HG02885 (cell line): ENCODE measurements around the gene DBNDD1.
"Not testable (repeated sequence)": the region's sequence is repeated elsewhere in the genome, so short reads cannot be mapped to it uniquely, and the experiment has no call there.

Experiments
- ATAC-seq: cut with Tn5 transposase; IDR thresholded peaks from one replicate; pipeline ENCODE4 v1.9.1; 2021; ENCODE audit warnings: mild to moderate bottlenecking; ENCODE audit not compliant: unreplicated experiment, poor library complexity

The DBNDD1 gene

DNA sequence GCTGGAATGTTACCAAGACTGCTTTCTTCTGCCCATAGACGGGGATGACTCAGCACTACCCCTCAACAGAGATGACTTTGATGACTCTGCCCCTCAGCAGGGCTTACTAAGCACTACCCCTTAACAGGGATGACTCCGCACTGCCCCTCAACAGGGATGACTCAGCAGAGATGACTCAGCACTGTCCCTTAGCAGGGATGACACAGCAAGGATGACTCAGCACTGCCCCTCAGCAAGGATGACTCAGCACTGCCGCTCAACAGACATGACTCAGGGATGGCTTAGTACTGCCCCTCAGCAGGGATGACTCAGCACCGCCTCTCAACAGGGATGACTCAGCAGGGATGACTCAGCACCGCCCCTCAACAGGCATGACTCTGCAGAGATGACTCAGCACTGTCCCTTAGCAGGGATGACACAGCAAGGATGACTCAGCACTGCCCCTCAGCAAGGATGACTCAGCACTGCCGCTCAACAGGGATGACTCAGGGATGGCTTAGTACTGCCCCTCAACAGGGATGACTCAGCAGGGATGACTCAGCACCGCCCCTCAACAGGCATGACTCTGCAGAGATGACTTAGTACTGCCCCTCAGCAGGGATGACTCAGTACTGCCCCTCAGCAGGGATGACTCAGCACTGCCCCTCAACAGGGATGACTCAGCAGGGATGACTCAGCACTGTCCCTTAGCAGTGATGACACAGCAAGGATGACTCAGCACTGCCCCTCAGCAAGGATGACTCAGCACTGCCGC lies 24.4 kb downstream of the DBNDD1 start:
- not testable (repeated sequence) for ATAC-seq

DNA sequence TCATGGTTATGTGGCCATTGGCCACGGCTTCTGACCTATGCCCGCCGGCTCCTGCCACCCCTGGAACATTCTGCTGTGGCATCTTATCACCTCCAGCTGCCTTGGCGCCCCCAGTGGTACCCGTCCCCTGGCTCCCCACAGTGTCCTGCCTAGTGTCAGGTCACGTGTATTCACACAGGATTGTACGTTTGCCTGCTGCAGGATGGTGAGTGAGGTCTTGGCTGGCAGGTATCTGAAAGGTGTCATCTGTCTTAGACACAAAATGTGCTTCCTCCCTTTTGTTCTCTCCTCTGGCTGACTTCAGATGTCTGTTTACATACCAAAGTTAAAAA lies 24.9 kb downstream of the DBNDD1 start:
- ATAC-seq = no peak

DNA sequence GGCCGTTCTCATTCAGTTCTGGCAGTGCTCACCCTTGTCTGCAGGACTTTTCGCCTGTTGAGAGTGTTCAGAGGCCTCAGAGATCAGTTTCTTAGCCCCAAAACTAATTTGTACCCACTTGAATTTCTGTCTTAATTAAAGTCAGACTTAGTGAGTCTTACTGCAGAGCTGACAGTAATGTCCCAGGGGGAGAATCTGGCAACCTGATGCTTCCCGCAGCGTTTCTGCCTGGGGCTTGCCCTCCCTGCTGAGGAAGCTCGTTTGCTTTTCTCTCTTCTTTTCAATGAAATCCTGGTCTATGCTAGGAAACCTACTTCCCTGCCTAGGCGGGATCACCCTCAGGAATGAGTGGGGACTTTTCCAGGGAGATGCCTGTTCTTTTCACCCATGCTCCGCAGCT lies 25.3 kb downstream of the DBNDD1 start:
- ATAC-seq = no peak

DNA sequence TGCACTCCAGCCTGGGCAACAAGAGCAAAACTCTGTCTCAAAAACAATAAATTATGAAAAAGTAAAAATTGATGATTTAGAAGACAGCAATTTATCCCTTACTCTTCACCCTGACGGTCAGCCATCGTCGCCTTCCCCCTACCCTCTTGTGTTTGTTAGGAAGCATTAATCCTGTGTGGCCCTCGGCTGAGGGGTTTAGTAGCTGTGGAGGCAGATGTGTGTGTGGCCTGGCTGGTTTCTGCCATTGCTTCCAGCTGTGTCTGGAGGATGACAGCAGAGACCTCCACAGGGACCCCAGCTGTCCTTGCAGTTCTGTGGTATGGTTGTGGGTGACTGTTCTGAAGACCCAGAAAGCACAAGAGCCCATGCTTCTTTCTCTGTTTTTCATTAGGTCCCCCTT lies 25.9 kb downstream of the DBNDD1 start:
- no peak for ATAC-seq

DNA sequence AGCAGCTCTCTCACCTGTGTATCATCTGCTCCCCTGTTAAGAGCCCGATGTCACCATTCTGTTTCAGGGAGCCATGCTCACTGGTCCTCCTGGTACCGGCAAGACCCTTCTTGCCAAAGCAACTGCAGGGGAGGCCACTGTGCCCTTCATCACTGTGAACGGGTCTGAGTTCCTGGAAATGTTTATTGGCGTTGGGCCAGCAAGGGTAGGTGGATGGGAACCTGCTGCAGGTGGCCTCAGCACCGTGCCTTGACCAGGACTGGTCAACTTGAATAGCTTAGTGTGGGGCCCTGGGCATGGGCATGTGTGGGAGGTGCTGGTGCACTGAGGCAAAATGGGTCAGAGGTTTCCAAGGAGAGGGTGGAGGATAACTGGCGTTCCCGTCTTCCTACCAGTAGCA lies 28.5 kb downstream of the DBNDD1 start:
- ATAC-seq = no peak

DNA sequence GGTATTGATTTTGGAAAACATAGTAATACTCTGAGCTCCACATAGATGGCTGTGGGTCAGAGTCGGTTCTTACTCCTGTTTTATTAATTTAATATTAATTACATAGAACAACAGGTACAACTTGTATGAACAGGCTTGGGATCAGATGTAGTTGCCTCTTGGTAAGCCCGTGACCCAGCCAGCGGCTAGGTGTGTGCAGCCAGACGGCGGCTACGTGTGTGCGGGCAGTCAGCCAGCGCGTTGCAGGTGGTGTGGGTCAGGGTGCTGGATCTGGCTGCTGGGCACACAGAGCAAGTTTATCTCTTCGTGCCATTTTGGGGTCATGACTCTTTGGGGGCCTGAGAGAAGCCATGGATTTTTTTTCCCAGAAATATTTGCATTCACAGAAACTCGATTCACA lies 30.3 kb downstream of the DBNDD1 start:
- ATAC-seq = no peak

DNA sequence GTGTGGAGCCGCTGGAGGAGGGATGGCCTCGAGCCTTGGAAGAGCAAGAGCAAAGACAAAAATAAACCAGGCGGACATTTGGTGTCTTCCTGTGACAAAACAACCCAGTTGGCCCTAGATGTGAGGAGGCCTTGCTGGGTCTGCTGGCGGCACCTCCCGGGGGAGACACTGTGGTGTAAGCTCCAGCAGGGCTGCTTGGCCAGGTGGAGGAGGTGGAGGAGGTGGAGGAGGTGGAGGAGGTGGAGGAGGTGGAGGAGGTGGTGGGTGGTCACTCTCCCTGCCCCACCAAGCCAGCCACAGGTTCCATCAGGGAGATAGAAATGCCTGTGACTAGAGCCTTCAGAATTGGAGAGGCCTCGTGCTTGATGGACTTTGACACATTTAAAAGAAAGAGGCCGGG lies 32.1 kb downstream of the DBNDD1 start:
- no peak for ATAC-seq

DNA sequence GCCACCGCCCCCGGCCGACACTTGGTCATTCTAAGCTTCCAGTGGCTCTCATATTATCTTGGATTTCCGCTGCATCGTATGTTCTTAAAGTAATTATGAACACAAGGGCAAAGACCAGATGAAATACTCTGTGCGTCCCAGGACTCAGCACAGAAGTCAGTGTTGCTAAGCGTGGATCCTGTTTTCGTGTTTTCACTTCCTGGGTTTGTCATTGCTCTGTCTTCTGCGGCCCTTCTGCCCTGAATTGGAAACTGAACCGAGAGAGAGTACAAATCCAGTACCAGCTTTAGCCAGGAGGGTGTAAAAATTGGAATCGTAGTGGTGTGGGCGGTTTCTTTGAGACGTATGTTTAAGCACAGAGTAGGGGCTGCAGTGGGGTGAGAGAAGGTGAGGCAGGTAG lies 32.7 kb downstream of the DBNDD1 start:
- ATAC-seq = no peak

DNA sequence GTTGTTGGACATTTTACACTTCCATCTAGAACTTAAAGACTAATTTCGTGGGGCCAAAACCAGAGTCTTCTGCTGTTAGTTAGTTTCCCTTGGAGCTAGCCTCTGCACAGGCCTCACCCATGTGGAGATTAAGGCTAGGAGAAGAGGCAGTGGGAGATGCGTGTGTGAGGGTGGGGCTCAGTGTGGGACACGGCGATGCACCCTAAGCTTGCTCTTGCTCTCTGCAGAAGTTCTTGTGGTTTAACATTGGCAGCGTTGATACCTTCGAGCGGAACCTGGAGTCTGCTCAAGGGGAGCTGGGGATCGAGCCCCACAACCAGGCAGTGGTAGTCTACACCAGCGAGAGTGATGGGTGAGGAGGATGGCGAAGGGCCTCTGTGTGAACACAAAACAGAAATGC lies 34.0 kb downstream of the DBNDD1 start:
- no peak for ATAC-seq

DNA sequence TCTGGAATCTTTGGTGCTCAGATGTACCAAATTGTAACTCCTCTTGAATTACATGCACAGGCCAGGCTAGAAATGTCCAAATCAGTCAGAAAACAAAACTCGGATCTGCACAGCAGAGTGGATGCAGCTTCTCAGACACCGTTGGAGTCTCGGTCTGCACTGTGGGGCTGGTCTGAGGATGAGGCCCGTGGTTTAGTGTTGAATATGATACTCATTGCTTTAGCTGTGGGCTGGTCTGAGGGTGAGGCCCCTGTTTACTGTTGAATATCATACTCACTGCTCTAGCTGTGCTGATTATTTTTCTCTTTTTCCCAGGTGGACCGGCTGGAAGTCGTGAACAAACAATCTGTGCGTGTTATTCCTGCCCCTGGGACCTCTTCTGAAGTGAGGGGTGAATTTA lies 35.0 kb downstream of the DBNDD1 start:
- ATAC-seq = no peak

DNA sequence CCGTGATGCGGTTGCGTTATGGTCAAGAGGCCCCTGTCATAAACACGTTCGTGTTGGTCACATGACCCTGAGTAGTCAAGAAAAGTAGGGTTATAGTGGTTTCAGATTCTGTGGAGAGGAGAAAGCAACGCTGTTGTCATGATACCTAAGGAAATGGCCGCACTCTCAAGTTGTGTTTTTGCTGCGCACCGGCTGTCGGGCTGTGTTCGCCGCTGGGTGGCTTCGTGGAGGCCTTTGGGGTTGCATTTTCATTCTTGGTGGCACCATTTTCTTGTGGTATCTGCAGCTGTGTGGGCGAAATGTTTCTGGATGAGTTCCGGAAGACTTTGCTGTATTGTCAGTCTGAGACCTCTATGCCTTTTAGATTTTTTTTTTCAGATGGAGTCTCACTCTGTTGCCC lies 35.7 kb downstream of the DBNDD1 start:
- no peak for ATAC-seq

DNA sequence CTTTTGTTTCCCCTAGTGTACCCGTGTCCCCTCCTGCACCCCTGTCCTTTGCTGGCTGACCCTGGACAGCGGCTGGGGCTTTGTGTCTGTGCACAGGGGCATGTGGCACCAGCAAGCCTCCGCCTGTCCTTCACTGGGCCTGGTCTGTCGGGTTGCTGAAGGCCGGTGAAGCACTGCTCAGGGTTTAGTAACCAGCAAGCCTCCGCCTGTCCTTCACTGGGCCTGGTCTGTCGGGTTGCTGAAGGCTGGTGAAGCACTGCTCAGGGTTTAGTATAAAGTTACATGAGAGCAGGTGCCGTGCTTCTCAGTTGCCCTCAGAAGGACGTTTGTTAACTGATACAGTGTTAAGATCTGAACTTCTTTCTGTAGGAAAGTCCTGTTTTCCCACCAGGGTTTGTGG lies 36.9 kb downstream of the DBNDD1 start:
- ATAC-seq = no peak

DNA sequence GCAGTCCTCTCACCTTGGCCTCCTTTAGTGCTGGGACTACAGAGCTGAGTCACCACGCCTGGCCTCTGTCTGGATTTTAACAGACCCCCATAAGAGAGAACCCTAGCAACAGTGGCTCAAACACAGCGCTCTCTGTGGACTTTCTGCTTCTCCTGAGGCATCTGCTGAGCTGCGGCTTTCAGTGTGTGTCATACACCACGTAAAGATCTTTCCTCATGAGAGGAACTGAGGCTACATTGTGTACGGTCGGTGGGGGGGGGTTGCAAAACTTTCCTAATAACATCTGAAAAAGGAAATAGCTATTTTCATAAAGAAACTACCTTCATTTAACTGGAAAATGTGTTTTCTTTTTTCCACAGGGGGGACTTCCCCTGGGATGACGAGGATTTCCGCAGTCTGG lies 37.8 kb downstream of the DBNDD1 start:
- ATAC-seq = peak; percentile 57

DNA sequence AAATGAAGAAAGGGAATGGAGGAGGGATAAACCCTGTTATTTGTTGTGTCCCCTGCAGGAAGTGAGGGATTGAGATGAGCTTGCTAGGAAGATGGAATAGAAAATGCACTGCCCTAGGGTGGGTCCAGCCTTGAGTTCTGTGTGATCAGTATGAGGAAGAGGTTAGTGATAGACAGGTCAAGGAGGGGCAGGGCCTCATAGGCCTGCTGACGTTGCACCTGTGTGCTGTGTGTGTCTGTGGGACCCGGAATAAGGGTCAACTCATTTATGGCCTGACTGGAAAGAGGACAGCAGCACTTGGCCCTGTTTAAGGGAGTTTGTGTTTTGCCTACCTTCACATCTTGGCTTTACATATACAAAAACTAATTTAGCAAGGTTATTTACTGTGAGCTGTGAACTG lies 44.4 kb downstream of the DBNDD1 start:
- no peak for ATAC-seq

DNA sequence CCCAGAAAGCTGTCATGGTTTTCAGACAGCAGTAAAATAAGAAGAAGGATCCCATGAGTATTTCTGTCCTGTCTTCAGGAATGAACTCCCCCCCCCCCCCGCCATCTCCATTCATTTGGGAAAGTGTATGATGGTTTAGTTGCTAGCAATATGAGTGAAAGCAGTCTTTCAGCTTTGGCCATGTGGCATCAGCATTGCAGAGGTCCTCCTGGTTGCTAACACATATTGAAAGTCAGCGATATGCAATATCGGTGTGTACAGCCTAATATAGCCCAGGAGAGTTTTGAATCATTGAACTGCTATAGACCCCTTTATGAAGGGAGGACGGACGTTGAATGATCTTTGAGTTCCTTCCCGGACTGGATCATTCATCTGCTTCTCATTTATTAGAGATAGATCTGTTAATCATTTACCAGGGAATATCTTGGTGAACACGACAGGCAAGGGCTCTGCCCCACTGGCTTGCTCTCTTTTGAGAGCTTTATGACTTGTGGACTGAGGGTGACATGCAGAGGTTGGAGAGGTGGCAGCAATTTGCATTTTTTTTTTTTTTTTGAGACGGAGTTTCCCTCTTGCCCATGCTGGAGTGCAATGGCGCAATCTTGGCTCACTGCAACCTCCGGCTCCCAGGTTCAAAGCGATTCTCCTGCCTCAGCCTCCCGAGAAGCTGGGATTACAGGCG lies 45.5 kb downstream of the DBNDD1 start:
- ATAC-seq = no peak

DNA sequence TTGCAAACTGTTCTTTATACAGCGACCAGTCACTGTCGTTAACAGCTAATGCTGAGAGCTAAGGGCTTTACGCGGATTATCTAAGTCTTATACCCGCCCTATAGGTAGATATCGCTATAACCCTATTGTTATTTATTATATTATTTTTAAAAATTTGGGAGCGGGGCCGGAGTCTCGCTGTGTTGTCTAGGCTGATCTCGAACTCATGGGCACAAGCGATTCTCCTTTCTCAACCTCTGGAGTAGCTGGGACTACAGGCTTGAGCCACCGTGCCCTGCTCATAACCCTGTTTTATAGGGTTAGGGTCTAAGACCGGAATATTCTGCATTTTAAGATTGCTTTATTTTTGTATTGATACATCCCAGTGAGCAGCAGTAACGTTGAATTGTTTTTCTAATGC lies 46.0 kb downstream of the DBNDD1 start:
- ATAC-seq = no peak

DNA sequence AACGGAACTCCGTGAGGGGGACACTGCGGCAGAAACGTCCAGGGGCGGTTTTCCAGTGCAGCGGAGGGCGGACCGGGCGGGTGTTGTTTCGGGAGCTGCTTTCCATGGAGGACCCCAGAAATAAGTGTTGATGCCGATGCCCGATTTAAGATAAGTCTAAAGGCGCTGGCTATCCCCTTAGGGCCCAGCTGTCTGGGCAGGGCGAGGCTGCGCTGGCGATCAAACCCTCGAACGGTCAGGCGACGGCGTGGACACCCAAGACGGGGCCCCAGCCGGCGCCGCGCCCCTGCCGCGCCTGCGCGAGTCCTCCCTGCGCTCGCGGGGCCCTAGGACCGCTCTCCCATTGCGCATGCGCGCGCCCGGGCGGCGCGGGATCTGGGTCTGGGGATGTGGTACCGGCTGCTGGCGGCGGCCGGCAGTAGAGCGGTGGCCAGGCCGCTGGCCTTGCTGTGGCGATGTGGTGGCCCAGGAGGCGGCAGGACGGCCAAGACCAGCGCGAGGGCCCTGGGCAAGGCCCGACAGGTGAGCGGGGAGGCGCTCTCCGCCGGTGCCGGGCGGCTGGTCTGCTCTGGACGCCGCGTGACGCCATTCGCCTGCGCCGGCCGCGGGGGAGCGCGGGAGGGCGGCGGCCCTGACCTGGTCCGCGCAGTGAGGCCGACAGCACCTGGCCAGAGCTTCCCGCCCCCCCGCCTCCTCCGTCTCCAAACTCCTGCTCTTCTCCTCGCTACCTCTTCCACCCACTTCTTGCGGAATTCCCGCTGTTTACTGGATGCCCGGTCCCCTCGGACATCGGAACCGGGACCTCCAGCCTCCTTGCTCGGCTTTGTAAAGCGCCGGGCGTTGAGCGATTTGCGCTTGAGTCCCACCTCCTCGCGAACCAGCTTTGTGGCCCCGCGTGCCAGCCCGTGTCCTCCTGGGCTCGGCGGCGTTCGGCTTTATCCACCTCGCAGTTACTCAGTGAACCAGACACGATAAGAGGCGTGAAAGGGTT lies 46.7 kb downstream of the DBNDD1 start:
- peak; percentile 94 for ATAC-seq

DNA sequence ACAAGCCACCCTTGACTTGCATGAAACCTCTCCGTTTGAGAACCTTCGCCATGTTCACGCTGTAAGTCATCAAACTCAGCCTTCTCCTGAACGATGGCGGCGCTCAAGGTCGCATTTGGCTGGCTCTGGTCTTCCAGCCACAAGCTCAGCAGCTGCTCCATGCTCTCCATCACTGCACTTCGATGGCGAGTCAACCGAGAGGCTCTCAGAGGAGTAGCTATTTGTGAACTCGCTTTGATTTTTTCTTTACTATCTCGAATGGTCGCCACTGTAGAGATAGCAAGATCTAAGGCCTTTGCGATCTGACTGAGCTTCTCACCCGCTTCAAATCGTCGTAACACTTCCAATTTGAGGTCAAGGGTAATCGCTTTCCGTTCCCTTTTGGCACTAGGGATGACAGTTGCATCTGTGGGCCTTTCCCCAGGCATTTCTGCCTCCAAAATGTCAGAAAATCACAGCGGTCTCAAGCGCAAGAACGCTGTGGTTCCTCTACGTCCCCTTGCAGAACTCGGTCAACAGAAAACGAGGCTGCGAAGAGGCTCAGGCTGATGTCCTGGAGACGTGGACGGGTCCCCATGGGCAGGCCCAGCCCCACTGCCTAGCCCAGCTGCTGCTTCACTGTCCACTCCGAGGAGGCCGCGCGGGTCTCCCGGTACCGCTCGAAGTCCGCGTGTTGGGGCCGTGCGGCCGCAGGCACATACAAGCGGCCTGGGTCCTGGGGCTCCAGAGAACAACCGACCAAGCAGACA lies 47.6 kb downstream of the DBNDD1 start:
- ATAC-seq = no peak

DNA sequence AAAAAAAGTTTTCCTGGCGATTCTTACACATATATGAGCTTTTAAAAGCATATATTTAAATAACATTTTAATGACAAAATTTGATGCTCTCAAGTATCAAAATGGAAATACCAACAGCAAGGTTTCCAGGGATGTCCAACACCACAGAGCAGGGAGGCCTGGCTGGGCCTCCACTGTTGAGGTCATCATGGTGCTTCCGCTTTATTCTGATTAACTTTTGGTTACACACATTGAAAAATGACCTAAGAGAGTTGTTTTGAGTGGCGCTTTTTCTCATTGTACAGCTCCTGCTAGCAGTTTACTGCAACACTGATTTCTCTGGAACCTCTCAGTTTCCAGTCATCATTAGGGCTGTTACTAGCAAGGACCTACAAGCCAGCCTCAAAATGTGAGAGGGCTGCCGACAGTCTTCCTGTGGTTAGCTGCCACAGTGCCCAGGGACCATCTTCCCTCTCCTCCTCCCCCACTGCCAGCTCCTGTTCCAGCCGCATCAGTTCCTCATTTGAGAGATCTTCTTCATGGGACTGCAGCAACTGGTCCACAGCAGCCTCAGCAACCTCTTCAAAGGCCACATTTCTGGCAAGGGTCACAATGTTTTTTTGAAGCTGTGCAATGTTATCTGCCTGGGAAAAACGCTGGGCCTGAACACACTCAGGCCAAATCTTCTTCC lies 49.4 kb downstream of the DBNDD1 start:
- ATAC-seq = no peak

DNA sequence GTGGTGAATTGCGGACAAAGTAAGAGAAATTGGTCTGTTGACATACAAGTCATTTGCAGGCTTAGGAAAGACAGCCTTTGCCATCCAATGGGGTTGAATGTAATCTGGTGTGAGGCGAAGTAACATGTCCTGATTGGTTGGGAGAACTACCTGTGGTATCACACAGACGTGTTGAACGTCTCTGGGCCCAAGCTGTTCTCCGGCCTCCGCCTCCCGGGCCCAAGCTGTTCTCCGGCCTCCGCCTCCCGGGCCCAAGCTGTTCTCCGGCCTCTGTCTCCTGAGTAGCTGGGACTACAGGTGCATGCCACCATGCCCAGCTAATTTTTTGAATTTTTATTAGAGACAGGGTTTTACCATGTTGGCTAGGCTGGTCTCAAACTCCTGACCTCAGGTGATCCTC lies 51.2 kb downstream of the DBNDD1 start:
- not testable (repeated sequence) for ATAC-seq
